OCI-LY7 (cell line): ENCODE measurements around the gene COPS4. TPM values are rescaled to one million over a fixed set of nuclear protein-coding genes. Genes with fewer than 3 reads are reported as not detected.

Experiments
- BruUV-seq: library from RNA; stranded (reverse); fragments of 400-500 nt; replicated peaks from 2 replicates; lab custom pipeline; 2021; lab: Mats Ljungman, UMichigan
- CTCF ChIA-PET: fragments of 300-600 bp; sonication (Branson Sonifier 250); formaldehyde crosslinking; loops from one replicate; lab custom pipeline; 2022; ENCODE audit warnings: antibody characterized with exemption; ENCODE audit not compliant: unreplicated experiment; lab: Charles Lee
- POLR2A ChIA-PET: fragments of 300-600 bp; sonication (Branson Sonifier 250); formaldehyde crosslinking; loops from one replicate; lab custom pipeline; 2022; ENCODE audit warnings: antibody characterized with exemption; lab: Charles Lee
- DNase-seq: peaks from one replicate; pipeline ENCODE4 v3.0.0-alpha.2; 2015; ENCODE audit warnings: low spot score
- H2AFZ ChIP-seq: fragments of 200-600 bp; sonication (generic), shearing (Covaris generic); 2 replicates; pipeline ENCODE4 v1.6.1; 2014; ENCODE audit warnings: mild to moderate bottlenecking, antibody characterized with exemption, low read length, moderate library complexity
- H3K27ac ChIP-seq: fragments of 200-600 bp; sonication (generic); 2 replicates; pipeline ENCODE4 v1.5.1; 2014; ENCODE audit warnings: mixed run types, low read depth, mild to moderate bottlenecking, moderate library complexity, low read length, inconsistent platforms; ENCODE audit not compliant: poor library complexity, severe bottlenecking
- H3K36me3 ChIP-seq: fragments of 200-600 bp; sonication (generic); 2 replicates; pipeline ENCODE4 v1.6.1; 2014; ENCODE audit warnings: mild to moderate bottlenecking, antibody characterized with exemption, low read length, moderate library complexity, mixed read lengths; ENCODE audit not compliant: insufficient read depth
- H3K4me1 ChIP-seq: fragments of 200-600 bp; sonication (generic); 2 replicates; pipeline ENCODE4 v1.5.1; 2014; ENCODE audit warnings: mild to moderate bottlenecking, low read length; ENCODE audit not compliant: insufficient read depth, poor library complexity, severe bottlenecking
- H3K4me2 ChIP-seq: fragments of 200-600 bp; sonication (generic); 2 replicates; pipeline ENCODE4 v1.6.1; 2014; ENCODE audit warnings: mild to moderate bottlenecking, low read length
- H3K4me3 ChIP-seq: fragments of 200-600 bp; sonication (generic); 2 replicates; pipeline ENCODE4 v1.5.1; 2014; ENCODE audit warnings: mild to moderate bottlenecking, low read depth, low read length; ENCODE audit not compliant: poor library complexity, severe bottlenecking
- H3K79me2 ChIP-seq: fragments of 200-600 bp; sonication (generic); 2 replicates; pipeline ENCODE4 v1.6.1; 2016; ENCODE audit warnings: low read depth, mild to moderate bottlenecking, low read length, moderate library complexity, mixed read lengths; ENCODE audit not compliant: insufficient read depth
- H3K9me2 ChIP-seq: fragments of 200-600 bp; sonication (generic); 2 replicates; pipeline ENCODE4 v1.6.1; 2016; ENCODE audit warnings: mild to moderate bottlenecking, low read length, mixed read lengths; ENCODE audit not compliant: insufficient read depth
- H3K9me3 ChIP-seq: fragments of 200-600 bp; sonication (generic); 2 replicates; pipeline ENCODE4 v1.6.1; 2014; ENCODE audit warnings: mild to moderate bottlenecking, mixed run types, low read length, mixed read lengths
- H4K20me1 ChIP-seq: fragments of 200-600 bp; sonication (generic); 2 replicates; pipeline ENCODE4 v1.6.1; 2014; ENCODE audit warnings: mild to moderate bottlenecking, antibody characterized with exemption, low read length, moderate library complexity, mixed read lengths; ENCODE audit not compliant: insufficient read depth
- CTCF ChIP-seq: fragments of 200-600 bp; sonication (generic); conservative IDR thresholded peaks from 2 replicates; pipeline ENCODE4 v1.5.1; 2014; ENCODE audit warnings: mild to moderate bottlenecking, antibody characterized with exemption, low read length, moderate library complexity, mixed read lengths
- EZH2phosphoT487 ChIP-seq: fragments of 200-600 bp; sonication (generic); IDR thresholded peaks from 2 replicates; pipeline ENCODE4 v1.6.1; 2018; ENCODE audit warnings: low read depth, borderline replicate concordance, mild to moderate bottlenecking, mixed run types, antibody characterized with exemption, low read length, moderate library complexity, mixed read lengths
- intact Hi-C: fragments of 100-400 bp; cut with micrococcal nuclease; formaldehyde crosslinking; loops from one replicate; pipeline ENCODE4 v1.10.0; 2022; ENCODE audit not compliant: unreplicated experiment
- total RNA-seq, 2 experiments: library from RNA; depleted of rRNA in 1 of 2; stranded (reverse); fragments of >200 nt in 1 of 2; shearing (Covaris generic) in 1 of 2; gene quantifications; 2 replicates each; pipeline ENCODE4 v1.2.3, GENCODE V29; 2014 to 2022

Gene COPS4
- total RNA-seq, 2 experiments from 2014 or later: 38.5 to 38.9 TPM

- Histone ChIP-seq H3K9me2 (no peaks in the 10 kb centered on the region), H3K4me2 (peak overlapping the region; percentile 87), H3K9me3 (no peaks in the 10 kb centered on the region), H3K4me3 (peak overlapping the region; percentile 97), H4K20me1 (peaks cover 7% of the 10 kb centered on the region; the same call in 1 of the 2 replicates), H3K79me2 (peaks cover 72% of the 10 kb centered on the region), H3K36me3 (peaks cover 20% of the 10 kb centered on the region), H2AFZ (peak overlapping the region; percentile 51; the same call in 1 of the 2 replicates), H3K4me1 (peaks cover 29% of the 10 kb centered on the region), H3K27ac (peak overlapping the region; percentile 92)
- intact Hi-C loops: loop anchor here (1.0 to 5.0 kb wide), 4 partner anchors 110 to 638 kb away; partner anchors contain the start of genes HNRNPD, SEC31A and THAP9
- no TSS peak for BruUV-seq
- ChIA-PET POLR2A (interaction anchor here (0.8 to 4.3 kb wide), 9 partner anchors 11 to 118 kb away, joined by 3 to 52 read pairs (median 8); partner anchors contain the start of genes COPS4 and THAP9), CTCF (no interaction called here)
- DNase-seq: peak; percentile 59
- no peak for TF ChIP-seq CTCF
- no peak for TF ChIP-seq EZH2phosphoT487
Observed at GRCh38 chr4:83010111-83010521, 24.9 kb upstream of the COPS4 start.

- H3K4me2 ChIP-seq: peak within 1 kb of the TSS; percentile 96
- no peaks in the 10 kb centered on the region for H3K9me3 ChIP-seq
- ChIA-PET CTCF (interaction anchor here (0.9 to 1.3 kb wide), 3 partner anchors 20 to 27 kb away, joined by 3 to 5 read pairs (median 4); partner anchors contain the start of gene COPS4), POLR2A (interaction anchor here (0.5 to 4.3 kb wide), 30 partner anchors 8 to 357 kb away, joined by 3 to 52 read pairs (median 4); partner anchors contain the start of genes COPS4, COQ2, SEC31A and THAP9)
- peak within 1 kb of the TSS; percentile 97 for H3K4me3 ChIP-seq
- H3K79me2 ChIP-seq: peaks cover 66% of the 10 kb centered on the region
- peaks cover 7% of the 10 kb centered on the region; the same call in 1 of the 2 replicates for H4K20me1 ChIP-seq
- peak; percentile 92 for DNase-seq
- no peaks in the 10 kb centered on the region for H3K9me2 ChIP-seq
- H2AFZ ChIP-seq: peak within 1 kb of the TSS; percentile 61; the same call in 1 of the 2 replicates
- H3K36me3 ChIP-seq: peaks cover 14% of the 10 kb centered on the region
- peak within 1 kb of the TSS; percentile 92 for H3K27ac ChIP-seq
- BruUV-seq: TSS peak; percentile 75
- H3K4me1 ChIP-seq: peaks cover 29% of the 10 kb centered on the region
- no peak for TF ChIP-seq CTCF
- TF ChIP-seq EZH2phosphoT487: no peak
- intact Hi-C loops: loop anchor here (1.0 to 5.0 kb wide), 4 partner anchors 110 to 638 kb away; partner anchors contain the start of genes HNRNPD, SEC31A and THAP9
Observed at GRCh38 chr4:83010522-83011318, 24.3 kb upstream of the COPS4 start, which contains the start of gene LIN54. LIN54 (minus strand) TSS chr4:83010823; CDS start chr4:82984844, 25,979 bp downstream.
